HPDE6-E6E7 (cell line): Measurements from ENCODE around the gene SLC30A2.

Experiments used
- DNase-seq: peaks from one replicate; pipeline ENCODE4 v3.0.0; 2011; ENCODE audit warnings: missing footprints; ENCODE audit errors: extremely low spot score

The SLC30A2 gene

DNA sequence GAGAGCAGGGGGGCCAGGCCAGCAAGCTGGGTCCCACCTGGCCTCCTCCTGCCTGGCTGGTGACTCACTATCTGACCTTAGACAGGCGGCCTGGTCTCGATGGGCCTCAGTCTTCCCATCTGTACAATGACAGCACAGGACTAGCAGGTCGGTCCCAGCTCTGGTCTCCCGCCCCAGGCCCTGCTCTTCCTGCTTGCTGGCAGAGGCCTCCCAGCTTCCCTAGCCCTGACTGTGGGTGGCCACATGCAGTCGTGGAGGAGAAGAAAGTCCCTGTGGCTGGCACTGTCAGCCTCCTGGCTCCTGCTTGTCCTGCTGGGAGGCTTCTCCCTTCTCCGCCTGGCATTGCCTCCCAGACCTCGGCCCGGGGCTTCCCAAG lies 23.5 kb downstream of the SLC30A2 start:
- DNase-seq: no peak

DNA sequence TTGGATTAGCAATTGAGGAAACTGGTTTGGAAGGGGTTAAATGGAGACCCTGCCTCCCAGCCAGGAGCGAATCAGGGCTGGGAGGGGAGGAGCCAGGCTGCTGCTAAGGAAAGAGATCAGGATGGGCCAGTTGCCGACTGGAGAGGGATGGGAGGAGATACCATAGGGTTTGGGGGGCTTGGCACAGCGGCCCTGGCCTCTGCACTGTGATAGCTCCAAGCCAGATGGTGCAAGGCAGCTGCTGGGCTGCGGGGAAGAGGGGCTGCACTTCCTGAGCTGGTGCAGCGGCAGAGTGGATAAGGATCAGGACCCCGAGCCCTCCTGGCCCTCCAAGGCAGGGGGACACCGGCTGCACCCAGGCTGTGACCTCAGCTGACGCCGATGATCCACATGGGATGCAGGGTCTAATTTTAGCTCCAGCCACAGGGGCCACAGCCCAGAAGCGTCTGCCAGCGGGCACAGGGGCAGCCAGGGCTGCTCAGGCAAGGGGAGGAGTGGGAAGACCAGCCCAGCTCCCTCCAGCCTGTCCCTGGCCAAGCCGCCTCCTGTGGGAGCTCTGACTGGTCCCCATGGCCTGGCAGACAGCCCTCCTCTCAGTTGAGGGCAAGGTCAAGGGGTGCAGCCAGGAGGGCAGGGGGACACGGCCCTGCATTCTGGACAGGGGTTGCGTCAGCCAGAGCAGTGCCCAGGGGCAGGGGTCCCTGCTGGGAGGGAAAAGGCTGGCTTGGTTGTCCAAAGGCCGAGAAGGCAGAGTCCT lies 24.1 kb downstream of the SLC30A2 start, which contains the start of gene EXTL1:
EXTL1 (plus strand) TSS at position 129 of the 757 bp plus-strand sequence. CDS start 872 bp downstream, outside the sequence.
- DNase-seq: no peak

DNA sequence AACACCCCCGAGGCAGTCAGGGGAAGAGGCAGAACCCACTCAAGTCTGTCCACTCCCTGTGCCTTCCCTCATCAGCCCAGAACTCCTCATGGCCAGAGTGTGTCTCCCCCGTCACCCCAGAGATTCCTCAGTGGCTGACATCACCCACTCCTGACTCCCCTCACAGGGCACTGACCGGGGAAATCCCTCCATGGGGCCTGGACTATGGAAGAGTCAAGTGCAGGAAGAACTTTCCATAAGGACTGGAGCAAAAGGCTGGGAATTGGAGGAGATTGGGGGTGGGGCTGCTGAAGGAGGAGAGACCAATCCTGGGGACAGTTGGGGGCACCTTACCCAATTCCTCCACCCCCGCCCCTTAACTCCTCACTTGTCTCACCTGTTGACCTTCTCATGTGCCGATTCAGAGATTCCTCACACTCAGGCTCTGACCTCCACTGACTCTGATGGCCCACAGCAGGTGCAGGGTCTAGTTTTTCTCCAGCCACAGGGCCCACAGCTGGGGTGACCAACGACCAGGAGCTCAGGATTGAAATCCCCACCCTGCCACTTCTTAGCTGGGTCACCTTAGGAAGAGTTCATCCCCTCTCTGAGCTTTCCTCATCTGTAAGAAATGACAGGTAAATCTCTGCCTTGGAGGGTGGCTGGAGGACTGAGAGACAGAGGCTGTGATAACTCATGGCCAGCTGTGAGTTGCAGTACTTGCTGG lies 24.8 kb downstream of the SLC30A2 start:
- no peak for DNase-seq

DNA sequence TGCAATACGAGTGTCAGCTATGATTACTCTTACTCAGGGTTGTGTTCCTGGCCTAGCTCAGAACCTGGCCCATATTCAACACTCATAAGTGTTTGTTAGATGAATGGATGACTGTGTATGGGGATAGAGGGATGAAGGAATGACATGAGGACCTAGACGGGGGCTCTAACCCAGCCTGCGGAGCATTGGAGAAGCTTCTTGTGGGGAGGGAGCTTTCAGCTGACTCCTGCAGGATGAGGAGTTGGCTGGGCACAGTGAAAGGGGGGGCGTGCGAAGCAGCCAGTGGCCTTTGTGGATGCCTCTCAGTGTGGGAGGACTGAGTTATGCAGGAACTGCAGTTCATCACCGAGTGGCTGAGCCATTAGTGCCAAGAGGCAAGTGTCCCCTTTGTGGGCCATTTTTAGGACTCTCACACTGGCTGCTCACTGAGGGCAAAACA lies 25.6 kb downstream of the SLC30A2 start:
- DNase-seq: no peak

DNA sequence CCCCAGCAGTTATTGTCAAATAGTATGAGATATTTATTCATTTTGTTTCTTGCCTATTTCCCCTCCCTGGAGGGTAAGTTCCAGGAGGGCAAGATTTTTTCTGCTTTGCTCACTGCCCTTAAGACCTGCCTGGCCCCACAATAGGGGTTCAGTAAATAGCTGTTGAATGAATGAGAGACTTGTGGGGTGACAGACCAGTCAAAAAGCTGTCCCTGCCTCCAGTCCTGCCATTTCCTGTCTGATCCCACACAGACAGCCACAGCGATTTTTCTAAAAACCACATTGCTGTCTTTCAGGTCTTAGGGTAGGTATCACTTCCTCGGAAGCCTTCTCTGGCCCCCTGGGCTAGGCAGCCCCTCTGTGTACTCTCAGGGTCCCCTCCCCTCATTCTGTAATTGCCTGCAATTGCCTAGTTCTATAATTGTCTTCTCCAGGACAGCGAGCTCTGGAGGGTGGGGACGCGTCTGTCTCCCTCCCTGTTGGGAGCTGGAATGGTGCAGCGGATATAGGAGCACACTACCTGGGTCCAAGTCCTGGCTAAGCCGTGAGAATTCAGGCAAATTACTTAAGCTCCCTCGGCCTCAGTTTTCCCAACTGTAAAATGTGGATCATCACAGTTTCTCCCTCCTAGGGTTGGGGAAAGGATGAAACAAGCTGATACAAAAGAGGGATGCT lies 26.1 kb downstream of the SLC30A2 start:
- DNase-seq: no peak

DNA sequence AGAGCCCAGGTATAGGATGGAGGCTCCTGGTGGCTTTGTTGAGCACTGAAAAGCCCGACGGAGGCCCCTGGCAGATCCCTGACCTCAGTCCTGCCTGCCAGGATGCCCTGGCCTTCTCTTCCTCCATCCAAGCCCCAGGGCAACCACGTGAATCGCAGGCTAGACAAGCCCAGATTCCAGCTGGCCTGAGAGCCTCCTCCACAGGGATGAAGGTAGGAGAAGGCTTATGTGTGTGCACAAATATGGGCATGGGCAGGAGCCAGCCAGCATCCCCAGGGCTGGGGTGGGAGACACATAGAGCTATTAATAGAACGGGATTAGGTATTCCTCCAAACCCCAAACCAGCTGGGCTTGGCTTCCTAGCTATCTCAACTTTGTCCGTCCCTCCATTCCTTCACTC lies 28.3 kb downstream of the SLC30A2 start:
- DNase-seq: no peak

DNA sequence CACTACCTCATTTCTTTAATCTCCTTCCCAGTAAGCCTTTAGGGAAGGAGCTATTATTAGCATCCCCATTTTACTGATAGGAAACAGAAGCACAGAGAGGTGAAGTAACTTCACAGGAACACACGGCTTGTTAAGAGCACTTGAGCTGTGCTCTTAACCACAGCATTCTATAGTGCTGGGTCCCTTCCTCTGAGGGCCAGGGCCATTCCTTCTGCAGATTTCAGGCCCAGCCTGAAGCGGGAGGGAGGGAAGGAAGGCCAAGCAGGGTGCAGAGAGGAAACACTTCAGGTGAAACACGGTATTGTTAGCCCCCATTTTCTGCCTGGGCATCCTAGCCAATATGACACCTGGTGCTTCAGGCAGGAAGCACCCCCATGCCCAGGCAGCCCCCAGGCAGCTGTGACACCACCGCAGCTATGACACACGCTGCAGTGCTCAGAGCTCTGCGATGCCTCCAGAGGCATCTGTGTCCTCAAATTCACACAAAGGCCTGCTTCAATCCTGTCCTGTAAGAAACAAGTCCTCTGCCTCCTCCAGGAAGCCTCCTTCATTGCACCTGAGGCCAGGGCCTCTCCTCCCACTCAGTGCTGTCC lies 28.9 kb downstream of the SLC30A2 start:
- DNase-seq: no peak

DNA sequence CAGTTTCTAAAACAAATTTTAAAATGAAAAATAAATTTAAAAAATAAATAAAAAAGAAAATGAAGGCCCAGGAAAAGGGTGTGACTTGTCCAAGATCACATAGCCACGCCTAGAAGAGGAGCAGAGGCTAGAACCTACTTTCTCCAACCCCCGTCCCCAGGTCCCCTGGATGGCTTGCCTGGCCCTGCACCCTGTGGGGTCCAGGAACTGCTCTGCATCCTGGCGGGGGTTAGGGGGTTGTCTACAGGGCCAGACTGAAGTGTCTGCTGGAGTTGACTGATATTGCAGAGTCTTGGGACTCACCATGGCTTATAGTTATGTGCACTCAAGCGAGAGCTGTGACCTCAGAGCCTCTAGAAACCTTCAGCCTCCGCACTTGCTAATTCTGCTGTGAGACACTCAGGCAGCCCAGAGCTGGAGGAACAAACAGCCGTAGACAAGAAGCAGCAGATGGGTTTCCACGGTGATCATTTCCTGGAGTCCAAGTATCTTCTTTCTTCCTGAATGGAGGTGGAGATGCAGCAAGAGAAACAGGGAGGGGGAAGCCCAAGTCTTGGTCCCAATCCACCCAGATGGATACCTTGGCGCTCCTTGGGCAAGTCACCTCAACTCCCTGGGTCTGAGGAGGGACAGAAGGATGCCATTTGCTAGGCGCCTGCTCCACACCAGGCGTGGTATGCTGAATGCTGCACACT lies 29.5 kb downstream of the SLC30A2 start:
- no peak for DNase-seq

DNA sequence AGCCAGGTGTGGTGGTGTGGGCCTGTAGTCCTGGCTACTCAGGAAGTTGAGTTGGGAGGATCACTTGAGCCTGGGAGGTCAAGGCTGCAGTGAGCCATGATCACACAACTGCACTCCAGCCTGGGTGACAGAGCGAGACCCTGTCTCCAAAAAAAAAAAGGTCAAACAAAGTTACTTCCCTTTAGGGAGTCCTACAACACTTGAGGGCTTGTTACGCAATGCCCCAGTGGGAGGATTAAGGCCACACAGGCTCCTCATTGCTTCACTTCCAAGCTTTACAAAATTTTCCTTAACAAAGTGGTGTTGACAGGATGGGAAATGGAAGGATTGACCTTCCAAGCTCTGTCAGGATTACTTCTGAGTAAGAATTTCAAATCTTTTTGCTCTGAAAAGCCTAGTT lies 30.6 kb downstream of the SLC30A2 start:
- DNase-seq: no peak

DNA sequence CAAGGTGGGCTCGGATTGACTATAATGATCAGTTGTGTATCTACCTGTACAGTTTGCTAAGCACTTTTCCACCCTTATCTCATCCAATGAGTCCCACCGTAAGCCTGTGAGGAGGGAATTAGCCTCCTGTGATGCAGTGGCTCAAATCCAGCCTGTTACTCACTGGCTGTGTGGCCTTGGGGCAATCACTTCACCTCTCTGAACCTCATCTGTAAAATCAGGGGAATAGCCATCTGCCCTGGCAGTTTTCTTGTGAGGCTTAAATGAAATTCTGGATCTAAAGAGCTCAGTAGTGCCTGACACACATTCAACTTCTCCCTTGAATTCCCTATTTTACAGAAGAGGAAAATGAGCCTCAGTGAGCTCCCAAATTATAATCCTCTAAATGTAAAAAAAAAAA lies 31.7 kb downstream of the SLC30A2 start:
- DNase-seq: no peak

DNA sequence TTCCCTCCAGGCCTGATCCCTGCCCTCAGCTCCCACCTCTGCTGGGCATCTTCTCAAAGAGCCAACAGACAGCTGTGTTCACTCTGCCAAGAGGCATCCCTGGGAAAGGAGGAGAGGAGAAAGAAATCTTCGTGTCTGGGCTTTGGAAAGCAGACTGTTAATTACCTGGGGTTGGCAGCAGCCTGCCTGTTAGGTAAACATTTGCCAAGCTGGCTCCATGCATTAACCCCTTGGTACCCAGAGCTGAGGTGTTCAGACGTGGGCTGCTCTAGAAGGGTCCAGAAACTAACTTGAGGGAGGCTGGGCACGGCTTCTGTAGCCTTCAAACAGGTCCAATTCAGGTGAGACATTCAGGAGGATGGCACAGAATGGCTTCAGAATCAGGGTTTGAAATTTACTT lies 33.1 kb downstream of the SLC30A2 start:
- no peak for DNase-seq

DNA sequence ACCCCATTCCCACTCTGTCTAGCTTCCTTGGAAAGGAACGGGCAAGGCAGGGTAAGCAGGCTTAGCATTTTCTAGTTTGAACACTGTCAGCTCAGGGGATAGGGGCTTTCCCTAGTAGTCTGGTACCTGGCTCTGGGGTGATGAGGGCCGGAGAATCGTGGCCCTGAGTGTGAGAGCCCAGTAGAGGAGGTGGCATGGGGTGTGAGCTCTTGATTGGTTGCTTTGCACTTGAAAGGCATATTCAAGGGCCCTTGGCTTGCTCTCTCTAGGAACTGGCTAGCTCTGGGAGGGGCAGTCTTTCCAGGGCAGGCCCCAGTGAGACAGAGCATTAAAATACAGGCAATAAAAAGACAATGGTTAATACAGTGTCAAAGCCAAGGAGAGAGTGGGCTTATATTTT lies 35.1 kb downstream of the SLC30A2 start:
- DNase-seq: no peak

DNA sequence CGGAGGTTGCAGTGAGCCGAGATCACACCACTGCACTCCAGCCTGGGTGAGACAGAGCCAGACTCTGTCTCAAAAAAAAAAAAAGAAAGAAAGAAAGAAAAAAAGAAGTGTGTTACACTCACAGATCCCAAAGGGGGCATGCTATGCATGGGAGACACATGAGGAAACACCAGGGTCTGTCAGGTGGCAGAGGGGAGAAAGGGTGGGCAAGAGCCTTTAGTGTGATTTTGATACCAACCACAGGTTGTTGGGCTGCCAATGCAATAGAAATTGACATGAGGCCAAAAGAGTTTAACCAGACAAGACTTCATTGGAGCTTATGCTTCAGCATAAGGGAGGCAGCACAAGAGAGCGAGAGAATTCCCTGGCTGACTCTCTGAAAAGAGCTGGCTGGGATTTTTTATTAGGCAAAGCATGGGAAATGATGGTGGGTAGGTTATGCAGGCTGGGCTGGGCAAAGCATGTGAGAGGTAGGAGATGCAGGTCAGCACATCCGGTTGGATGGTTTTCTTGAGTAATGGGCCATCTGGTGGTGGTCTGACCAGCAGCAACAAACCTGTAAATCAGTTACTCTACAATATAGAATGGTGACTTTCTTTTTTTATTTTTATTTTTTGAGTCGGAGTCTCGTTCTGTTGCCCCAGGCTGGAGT lies 36.0 kb downstream of the SLC30A2 start:
- no peak for DNase-seq

DNA sequence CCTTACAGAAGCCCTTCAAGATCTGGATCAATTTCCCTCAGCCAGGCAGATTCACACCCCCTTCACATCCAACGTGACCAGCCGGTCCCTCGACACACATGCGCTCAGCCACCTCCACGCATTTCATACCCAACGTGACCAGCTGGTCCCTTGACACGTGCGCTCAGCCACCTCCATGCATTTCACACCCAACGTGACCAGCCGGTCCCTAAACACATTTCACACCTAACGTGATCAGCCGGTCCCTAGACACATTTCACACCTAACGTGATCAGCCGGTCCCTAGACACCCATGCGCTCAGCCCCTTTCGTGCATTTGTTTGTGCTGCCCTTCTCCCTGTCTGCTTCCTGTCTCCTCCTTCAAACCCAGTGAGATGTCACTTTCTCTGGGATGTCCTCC lies 39.2 kb downstream of the SLC30A2 start:
- DNase-seq: no peak

DNA sequence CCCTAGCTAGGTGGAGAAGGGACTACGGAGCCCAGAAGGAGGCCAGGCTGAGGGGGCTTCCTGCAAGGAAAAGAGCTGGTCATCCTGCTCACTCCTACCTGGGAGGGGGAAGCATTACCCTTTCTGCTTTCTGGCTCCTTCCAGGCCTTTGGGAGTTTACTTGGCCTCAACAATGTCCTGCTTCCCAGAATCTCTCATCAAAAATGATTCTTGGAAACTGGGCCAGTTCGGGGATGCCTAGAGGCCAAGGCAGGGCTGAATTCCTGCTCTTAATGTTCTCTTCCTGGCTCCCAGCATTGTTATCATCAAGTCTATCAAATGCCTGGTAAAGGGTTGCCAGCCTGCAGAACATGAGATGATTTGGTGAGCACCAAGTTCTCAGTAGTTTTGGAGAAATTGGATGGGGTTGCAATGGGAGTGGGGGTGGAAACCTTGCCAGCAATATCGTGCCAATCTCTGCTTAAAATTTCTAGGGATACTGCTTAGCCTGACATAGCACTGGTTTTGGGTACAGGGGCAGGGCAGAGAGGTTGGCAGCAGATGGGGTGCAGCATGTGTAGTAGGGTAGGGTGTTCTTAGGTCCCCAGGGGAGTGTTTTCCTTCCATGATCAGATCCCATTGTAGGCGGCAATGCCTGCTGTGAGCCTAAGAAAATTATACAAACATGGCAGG lies 40.3 kb downstream of the SLC30A2 start:
- DNase-seq: no peak

DNA sequence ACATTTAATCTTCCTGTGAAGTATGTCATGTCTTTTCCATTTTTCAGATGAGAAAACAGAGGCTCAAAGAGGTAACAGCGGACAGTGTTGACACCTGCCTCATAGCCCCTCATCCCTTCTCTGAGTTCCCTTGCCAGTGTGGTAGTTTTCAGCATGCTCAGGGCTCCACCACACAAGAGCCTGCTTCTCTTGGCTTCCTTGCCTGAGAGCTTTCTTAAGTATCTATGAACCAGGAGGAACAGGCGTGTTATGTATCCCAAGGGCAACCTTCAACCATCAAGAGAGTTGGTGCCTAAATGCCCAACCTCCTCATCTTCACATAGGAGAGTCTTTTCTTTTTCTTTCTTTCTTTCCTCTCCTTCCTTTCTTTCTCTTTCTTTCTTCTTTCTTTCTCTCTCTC lies 42.2 kb downstream of the SLC30A2 start:
- no peak for DNase-seq

DNA sequence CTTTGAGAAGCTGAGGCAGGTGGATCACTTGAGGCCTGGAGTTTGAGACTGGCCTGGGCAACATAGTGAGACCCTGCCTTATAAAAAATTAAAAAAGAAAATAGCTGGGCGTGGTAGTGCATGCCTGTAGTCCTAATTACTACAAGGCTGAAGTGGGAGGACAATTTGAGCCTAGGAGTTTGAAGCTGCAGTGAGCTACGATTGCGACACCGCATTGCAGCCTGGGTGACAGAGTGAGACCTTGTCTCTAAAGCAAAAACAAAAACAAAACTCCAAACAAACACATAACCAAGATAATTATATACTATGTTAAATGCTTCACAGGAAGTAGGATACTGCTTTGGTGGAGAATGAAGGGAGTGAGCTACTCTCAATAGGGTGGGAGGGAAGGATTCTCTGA lies 42.7 kb downstream of the SLC30A2 start:
- DNase-seq: no peak

DNA sequence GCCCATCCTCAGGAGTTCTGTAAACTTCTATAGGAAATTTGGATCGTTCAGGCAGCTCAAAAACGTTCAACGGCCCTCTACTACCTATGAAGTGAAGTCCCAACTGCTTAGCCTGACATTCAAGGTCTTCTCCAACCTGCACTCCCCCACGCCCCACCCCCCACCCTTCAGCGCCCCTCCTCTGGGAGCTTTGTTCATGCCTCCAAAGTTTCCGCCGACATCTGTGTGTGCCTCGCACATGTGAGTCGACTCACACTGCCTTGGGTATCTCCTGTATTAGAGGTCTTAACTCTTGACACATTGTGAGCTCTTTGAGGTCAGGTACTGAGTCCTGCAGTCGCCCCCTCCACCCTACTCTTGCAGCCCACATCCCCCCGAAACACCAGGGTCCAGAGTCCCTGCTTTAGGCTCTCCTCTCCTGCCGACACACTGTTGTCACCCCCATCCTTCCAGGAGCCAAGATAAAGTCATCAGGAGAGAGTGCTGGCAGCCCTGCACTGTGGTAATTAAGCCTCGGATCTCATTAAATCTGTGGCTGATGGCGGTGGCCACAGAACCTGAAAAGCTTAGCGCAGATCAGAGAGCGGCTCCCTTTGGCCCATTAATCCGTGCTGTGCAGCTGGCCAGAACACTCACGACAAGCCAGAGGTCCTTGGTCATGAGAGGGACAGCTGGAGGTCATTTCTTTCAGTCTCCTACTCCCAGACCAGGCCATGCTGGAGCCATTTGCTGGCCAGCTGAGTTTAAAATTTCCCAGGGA lies 46.7 kb downstream of the SLC30A2 start:
- no peak for DNase-seq

DNA sequence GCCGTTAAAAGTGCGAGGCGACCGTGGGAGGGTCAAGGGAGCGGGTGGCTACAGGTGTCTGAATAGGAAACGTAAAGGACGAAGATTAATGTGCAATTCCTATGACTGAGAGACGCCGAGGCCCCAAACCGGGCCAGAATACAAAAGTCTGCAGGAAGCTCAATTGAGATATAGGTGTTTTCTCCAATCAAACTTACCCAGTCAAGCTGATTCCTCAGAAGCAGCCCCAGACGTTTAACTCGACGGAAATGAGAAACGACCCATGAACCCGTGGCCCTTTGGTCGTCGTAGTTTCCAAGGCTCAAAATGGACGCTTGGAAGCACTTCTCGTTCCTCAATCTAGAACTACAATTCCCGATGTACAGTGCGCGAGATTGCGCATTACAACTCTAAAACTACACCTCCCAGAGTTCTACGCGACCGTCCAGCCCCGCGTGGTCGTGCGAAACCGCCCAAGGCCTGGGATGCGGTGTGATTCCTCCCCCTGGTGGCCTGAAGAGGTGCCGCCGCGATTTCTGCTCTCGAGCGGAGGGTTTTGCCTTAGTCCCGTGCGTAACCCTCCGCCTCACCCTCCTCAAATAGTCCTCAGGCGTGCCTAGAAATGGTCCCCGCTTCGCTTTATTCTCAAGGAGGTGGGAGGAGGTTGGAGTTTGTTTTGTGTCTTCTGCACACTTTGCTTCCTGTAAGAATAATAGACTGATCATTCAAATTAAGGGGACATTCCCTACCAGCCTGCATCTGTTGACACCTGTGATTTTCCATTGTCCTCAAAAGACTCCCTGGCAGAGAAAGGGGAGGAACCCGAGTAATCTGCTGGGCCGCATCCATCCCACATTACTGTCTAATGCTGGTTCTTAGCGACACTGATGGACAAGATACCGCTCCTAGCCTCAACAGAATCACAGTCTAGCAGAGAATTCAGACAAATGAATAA lies 47.8 kb downstream of the SLC30A2 start, which contains the start of gene PAFAH2:
PAFAH2 (minus strand) TSS at position 236 of the 934 bp plus-strand sequence. CDS start 7,247 bp downstream, outside the sequence.
- DNase-seq: peak; percentile 93
